NCI-H128 (cell line): ENCODE results near the gene MCEMP1.
"Not testable (repeated sequence)": the region's sequence is repeated elsewhere in the genome, so short reads cannot be mapped to it uniquely, and the experiment has no call there.

Source experiments
- DNase-seq: peaks from one replicate; lab custom pipeline; 2025; ENCODE audit not compliant: unreplicated experiment; lab: John Stamatoyannopoulos, UW

The MCEMP1 gene

DNA sequence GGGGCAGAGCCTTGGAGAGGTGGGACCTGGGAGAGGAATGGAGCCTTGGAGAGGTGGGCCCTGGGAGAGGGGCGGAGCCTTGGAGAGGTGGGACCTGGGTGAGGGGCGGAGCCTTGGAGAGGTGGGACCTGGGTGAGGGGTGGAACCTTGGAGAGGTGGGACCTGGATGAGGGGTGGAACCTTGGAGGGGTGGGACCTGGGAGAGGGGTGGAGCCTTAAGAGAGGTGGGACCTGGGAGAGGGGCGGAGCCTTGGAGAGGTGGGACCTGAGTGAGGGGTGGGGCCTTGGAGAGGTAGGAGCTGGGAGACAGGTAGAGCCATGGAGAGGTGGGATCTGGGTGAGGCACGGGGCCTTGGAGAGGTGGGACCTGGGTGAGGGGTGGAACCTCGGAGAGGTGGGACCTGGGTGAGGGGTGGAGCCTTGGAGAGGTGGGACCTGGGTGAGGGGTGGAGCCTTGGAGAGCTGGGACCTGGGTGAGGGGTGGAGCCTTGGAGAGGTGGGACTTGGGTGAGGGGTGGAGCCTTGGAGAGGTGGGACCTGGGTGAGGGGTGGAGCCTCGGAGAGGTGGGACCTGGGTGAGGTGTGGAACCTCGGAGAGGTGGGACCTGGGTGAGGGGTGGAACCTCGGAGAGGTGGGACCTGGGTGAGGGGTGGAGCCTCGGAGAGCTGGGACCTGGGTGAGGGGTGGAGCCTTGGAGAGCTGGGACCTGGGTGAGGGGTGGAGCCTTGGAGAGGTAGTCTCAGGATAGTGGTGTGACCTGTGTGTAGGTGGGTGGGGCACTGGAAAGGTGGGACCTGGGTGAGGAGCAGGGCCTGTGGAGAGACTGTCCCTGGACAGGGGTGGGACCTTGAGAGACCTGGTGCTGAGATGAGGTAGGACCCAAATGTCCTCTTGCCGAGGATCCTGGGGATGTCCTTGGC, 33.0 kb upstream of the MCEMP1 start:
- not testable (repeated sequence) for DNase-seq

DNA sequence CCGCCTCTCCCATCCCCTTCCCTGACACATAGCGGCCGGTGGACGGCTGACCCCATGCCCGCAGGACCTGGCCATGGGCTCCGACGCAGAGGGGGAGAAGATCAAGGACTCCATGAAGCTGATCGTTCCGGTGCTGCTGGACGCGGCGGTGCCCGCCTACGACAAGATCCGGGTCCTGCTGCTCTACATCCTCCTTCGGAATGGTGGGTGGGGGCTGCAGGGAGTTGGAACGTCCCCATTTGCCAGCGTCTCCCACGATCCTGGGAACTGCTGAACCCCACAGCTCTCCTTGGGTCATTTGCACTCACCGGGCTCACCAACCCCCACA, 32.4 kb upstream of the MCEMP1 start:
- DNase-seq = no peak

DNA sequence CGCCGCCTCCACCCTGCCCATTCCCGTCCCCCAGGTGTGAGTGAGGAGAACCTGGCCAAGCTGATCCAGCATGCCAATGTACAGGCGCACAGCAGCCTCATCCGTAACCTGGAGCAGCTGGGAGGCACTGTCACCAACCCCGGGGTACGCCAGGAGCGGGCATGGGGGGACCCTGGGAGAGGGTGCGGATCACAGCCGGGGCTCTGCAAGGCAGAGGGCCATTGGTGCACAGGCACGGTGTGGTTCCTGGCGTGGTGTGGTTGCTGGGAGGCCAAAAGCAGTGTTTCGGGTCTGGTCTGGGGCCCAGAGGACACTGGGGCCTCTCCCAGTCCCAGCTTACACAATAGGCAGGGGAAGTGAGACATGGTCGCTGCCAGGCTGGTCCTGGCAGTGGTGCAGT, 31.7 kb upstream of the MCEMP1 start:
- no peak for DNase-seq

GRCh38 chr19:7645656-7646425, 31.0 kb upstream of the MCEMP1 start:
- DNase-seq = no peak

DNA sequence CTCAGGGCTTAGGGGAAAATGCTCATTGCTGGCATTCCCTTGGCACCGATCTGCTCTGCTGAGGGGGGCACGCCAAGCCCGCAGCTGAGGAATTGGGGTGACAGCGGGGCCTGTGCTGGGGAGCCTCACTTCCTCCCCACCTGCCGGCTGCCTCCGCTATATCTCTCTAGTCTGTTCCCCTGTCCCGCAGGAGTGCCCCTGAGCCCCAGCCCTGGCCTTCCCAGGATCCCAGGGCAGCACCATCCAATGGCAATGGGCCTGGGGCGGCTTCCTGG, 30.5 kb upstream of the MCEMP1 start:
- no peak for DNase-seq

- no peak for DNase-seq
Measured at GRCh38 chr19:7647156-7647555, 29.7 kb upstream of the MCEMP1 start.

DNA sequence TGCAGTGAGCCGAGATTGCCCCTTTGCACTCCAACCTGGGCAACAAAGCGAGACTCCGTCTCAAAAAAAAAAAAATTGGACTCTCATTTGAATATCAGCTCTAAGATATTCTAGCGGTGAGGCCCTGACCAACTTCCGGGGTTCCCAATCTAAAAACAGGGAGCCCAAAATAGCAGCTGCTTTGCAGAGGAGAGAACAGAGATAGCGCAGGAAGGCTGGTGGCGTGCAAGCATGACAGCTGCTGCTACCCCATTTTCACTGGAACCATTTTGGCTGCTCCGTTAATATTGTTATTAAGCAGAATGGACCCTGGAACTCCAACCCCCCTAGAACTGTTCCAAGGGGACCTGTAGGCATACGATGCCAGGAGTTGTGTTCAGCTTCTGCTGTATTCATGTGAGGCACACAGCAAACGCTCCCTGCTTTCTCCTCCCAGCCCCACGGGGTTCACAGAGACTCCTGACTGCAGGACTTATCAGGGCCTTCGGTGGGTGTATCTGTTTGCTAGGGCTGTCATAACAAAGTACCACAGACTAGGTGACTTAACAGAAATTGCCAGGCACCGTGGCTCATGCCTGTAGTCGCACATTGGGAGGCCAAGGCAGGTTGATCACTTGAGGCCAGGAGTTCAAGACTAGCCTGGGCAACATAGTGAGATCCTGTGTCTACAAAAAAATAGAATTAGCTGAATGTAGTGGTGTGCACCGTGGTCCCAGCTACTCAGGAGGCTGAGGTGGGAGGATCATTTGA, 28.4 kb upstream of the MCEMP1 start:
- no peak for DNase-seq

DNA sequence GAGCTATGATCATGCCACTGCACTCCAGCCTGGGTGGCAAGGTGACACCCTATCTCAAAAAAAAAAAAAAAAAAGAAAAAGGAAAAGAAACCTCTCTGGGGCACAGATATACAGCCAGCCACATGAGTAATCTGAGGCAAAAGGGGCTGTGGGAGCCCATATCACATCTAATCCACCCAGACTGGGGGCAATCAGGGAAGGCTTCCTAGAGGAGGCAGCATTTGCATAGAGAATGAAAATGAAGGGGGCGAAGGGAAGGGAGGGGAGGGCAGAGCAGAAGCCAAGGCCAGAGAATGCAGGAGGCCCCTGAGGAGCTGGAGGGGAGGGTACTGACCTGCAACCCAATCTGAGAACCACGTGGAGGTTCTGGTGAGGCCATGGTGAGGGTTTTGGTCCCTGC, 26.7 kb upstream of the MCEMP1 start:
- DNase-seq = no peak

GRCh38 chr19:7652061-7652641, 24.7 kb upstream of the MCEMP1 start:
- peak; percentile 60 for DNase-seq

DNA sequence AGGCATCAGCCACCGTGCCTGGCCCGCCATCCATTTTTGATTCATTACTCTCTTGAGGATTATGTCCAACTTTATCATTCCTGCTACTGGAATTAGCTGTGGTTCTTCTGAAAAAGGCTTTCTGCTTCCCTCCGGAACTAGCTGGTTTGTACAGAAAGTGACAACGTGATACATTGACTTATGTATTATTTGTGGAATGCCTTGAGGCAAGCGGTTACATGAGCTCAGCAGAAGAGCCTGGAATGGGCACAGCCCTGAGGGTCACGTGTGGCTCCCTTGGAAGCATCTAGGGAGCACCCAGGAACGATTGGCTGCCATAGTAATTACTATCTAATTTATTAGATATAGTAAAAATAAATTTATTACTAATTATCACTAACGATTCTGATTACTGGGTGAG, 22.5 kb upstream of the MCEMP1 start:
- DNase-seq = no peak

- no peak for DNase-seq
Measured at GRCh38 chr19:7655581-7655980, 21.3 kb upstream of the MCEMP1 start.

- DNase-seq = no peak
Measured at GRCh38 chr19:7657131-7657751, 19.6 kb upstream of the MCEMP1 start.

DNA sequence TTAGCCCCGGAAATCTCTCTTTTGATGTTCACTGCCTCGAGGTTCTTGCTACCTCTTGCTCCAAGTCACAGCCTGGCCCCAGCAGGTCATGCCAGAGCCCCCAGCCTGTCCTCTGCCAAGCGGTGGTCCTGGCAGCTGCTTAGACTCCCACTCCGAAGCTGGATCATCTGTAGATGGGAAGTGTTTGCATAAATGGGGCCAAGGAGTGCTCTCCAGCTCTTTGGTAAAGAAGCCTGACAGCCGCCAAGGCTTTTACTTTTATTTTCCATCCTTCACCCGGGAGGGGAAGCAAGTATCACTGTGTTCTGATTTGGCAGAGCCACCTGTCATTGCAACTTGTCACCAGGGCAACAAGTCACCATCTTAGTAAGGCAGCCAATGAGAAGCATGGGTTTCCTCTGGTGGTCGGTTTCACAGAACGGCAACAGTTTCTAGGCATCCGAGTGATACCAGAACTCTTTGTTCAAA, 18.6 kb upstream of the MCEMP1 start:
- no peak for DNase-seq

- no peak for DNase-seq
Measured at GRCh38 chr19:7661744-7662538, 14.9 kb upstream of the MCEMP1 start.

DNA sequence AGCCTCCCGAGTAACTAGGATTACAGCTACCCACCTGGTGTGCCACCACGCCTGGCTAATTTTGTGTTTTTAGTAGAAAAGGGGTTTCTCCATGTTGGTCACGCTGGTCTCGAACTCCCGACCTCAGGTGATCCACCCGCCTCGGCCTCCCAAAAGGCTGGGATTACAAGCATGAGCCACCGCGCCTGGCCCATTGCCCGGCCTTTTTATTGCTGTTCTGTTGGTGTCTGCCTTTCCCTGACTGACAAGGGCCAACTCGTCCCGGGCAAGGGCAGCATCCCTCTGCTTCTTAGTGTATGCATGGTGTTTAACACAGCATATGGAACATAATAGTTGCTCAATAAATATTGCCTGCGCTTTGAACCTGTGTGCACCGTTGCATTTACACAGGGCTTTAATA, 14.2 kb upstream of the MCEMP1 start:
- no peak for DNase-seq

DNA sequence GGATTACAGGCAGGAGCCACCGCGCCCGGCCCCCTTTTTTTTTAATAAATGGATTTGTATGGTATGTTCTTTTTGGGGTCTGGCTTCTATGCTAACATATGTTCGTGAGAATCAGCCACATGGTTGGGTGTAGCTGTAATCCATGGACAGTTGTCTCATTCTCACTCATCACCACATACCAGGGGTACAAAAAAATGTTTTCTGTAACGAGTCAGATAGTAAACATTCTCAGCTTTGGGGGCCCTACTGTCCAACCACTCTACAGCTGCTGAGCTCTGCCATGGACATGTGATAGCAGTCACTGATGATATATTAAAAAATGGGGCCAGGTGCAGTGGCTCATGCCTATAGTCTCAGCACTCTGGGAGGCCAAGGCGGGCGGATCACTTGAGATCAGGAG, 13.2 kb upstream of the MCEMP1 start:
- no peak for DNase-seq

- no peak for DNase-seq
Measured at GRCh38 chr19:7665076-7665475, 11.8 kb upstream of the MCEMP1 start.

- DNase-seq = no peak
Measured at GRCh38 chr19:7668842-7669241, 8.0 kb upstream of the MCEMP1 start, which contains the start of gene RETN. RETN (plus strand) TSS chr19:7669049; CDS start chr19:7669327, 278 bp downstream.

GRCh38 chr19:7669641-7670040, 7.2 kb upstream of the MCEMP1 start:
- DNase-seq = no peak

DNA sequence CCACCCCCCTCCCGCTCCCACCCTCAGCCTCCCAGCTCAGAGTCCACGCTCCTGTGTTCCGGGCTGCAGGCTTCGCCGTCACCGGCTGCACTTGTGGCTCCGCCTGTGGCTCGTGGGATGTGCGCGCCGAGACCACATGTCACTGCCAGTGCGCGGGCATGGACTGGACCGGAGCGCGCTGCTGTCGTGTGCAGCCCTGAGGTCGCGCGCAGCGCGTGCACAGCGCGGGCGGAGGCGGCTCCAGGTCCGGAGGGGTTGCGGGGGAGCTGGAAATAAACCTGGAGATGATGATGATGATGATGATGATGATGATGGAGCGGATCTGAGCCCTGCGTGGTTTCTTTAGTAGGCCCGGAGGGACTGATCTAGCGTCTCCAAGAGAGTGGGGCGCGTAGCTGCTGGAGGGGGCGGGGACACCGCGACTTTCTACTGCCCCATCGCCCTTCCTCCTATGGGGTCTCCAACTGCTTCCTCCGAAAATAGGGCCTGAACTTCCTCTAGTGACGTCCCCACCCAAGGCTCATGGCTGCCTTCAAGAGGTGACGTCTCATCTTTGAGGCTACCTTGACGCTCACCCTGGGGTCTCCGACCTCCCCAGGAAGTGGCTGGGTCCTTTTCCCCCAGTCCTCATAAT, 6.6 kb upstream of the MCEMP1 start:
- no peak for DNase-seq
